Natural killer cell (primary cell): Measurements from ENCODE around the gene SORCS1. TPM values are rescaled to one million over a fixed set of nuclear protein-coding genes. Genes with fewer than 3 reads are reported as not detected.

ENCODE experiments used
- ATAC-seq, 3 donors: fragments of 150-1000 bp in 2 of 3; fragments of 200-7000 bp in 1 of 3; cut with Tn5 transposase; 1 replicate in 1 of 3; 2 replicates in 2 of 3; pipeline ENCODE4 v1.10.0; 2021; ENCODE audit warnings: mild to moderate bottlenecking in 2 of 3, moderate library complexity in 2 of 3
- DNase-seq, 2 donors: peaks; one replicate each; pipeline versions ENCODE4 v3.0.0 to v3.0.0-alpha.2; 2013 to 2021; ENCODE audit warnings: mixed read lengths in 1 of 2
- H3K27ac ChIP-seq: one replicate; pipeline ENCODE4 v1.5.1; 2013; ENCODE audit warnings: mild to moderate bottlenecking, low read length
- H3K27me3 ChIP-seq: one replicate; pipeline ENCODE4 v1.6.1; 2013; ENCODE audit warnings: low read length; ENCODE audit not compliant: control insufficient read depth, insufficient read depth
- H3K36me3 ChIP-seq: one replicate; pipeline ENCODE4 v1.6.1; 2013; ENCODE audit warnings: low read length; ENCODE audit not compliant: control insufficient read depth, insufficient read depth
- H3K4me1 ChIP-seq: one replicate; pipeline ENCODE4 v1.6.1; 2013; ENCODE audit warnings: low read length; ENCODE audit not compliant: control insufficient read depth, insufficient read depth
- H3K4me3 ChIP-seq: one replicate; pipeline ENCODE4 v1.5.1; 2013; ENCODE audit warnings: low read length
- H3K9me3 ChIP-seq: one replicate; pipeline ENCODE4 v1.6.1; 2013; ENCODE audit warnings: low read length; ENCODE audit not compliant: control insufficient read depth, insufficient read depth
- H3K27ac Mint-ChIP-seq, 2 donors: one replicate each; pipeline ENCODE4 v1.8.0; 2022; ENCODE audit warnings: mild to moderate bottlenecking in 2 of 2, mixed read lengths in 2 of 2, moderate library complexity in 1 of 2
- H3K27me3 Mint-ChIP-seq, 2 donors: one replicate each; pipeline ENCODE4 v1.8.0; 2022; ENCODE audit warnings: low read depth in 2 of 2, mixed read lengths in 2 of 2
- H3K36me3 Mint-ChIP-seq: one replicate; pipeline ENCODE4 v1.8.0; 2022; ENCODE audit warnings: mixed read lengths
- H3K4me1 Mint-ChIP-seq, 2 donors: one replicate each; pipeline ENCODE4 v1.8.0; 2022; ENCODE audit warnings: mixed read lengths in 2 of 2
- H3K4me3 Mint-ChIP-seq: one replicate; pipeline ENCODE4 v1.8.0; 2022; ENCODE audit warnings: mild to moderate bottlenecking, moderate library complexity, mixed read lengths
- H3K9me3 Mint-ChIP-seq, 2 donors: one replicate each; pipeline ENCODE4 v1.8.0; 2022; ENCODE audit warnings: mixed read lengths in 2 of 2
- WGBS: methylation state at CpG from one replicate; pipeline ENCODE4 v1.1.7; 2013; ENCODE audit warnings: missing lambda C conversion rate; ENCODE audit not compliant: insufficient coverage; 5-methylcytosine and 5-hydroxymethylcytosine counted together
- intact Hi-C: fragments of 100-400 bp; cut with micrococcal nuclease; formaldehyde crosslinking; loops from one replicate; pipeline ENCODE4 v1.14.2; 2022
- total RNA-seq, 4 donors: library from RNA; stranded (reverse); fragments of 120-200 nt in 1 of 4; gene quantifications; one replicate each; pipeline versions ENCODE4 v1.2.3 to v1.2.4, GENCODE V29; 2013 to 2022
- TF ChIP-seq, protein P1 (sequence below): fragments of 200-600 bp; IDR thresholded peaks from one replicate; pipeline ENCODE4 v1.8.0; 2022; ENCODE audit warnings: antibody characterized with exemption

Gene SORCS1
- total RNA-seq, 3 donors from 2014 or later (not counting 1 experiment from before 2014, with no cell fraction given), result not detected

DNA sequence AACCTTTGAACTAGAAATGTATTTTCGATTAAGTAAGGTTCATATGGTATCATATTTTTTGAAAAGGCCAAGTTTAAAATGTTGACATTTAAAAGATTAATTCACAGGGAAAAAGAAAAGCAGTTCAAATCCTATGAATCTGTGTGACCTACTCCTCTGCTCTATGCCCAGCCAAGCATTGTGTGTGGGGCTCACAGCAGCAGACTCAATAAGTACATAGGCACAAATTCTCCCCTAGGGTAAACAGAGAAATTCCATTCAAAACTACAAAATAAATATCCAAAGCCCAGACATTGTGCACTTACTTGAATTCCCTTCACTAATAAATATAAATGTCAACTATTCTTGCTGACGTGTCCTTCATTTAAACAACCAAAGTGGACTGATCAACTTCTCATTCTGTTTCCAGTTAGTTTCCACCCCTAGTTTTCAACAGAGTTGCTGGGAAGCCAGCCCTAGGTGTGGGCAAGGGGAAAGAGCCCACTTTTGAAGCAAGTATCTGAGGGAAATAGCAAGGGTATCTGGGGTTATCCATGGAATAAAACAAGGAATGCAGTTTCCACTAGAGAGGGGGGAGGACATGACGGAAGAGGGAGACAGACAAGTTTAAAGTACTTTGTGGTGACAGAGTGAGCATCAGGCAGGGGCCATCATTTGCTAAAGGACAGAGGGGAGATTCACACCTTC lies 533.3 kb downstream of the SORCS1 start:
- H3K36me3 Mint-ChIP-seq, result no peaks in the 10 kb centered on the region
- no peaks in the 10 kb centered on the region for H3K27me3 Mint-ChIP-seq
- H3K27me3 ChIP-seq, result no peaks in the 10 kb centered on the region
- intact Hi-C loops, result no loop called here
- no peaks in the 10 kb centered on the region for H3K4me1 Mint-ChIP-seq
- no peak overlapping the region for H3K4me3 ChIP-seq
- ATAC-seq (no peak), DNase-seq (no peak)
- WGBS, result 86% methylated on average over 3 of the region's 3 CpGs
- no peak overlapping the region for H3K27ac ChIP-seq
- H3K27ac Mint-ChIP-seq, result no peak overlapping the region
- H3K4me3 Mint-ChIP-seq, result no peak overlapping the region
- H3K4me1 ChIP-seq, result no peaks in the 10 kb centered on the region
- H3K9me3 Mint-ChIP-seq, result peaks cover 0 to 4% of the 10 kb centered on the region in 2 donors
- TF ChIP-seq, protein P1, sequence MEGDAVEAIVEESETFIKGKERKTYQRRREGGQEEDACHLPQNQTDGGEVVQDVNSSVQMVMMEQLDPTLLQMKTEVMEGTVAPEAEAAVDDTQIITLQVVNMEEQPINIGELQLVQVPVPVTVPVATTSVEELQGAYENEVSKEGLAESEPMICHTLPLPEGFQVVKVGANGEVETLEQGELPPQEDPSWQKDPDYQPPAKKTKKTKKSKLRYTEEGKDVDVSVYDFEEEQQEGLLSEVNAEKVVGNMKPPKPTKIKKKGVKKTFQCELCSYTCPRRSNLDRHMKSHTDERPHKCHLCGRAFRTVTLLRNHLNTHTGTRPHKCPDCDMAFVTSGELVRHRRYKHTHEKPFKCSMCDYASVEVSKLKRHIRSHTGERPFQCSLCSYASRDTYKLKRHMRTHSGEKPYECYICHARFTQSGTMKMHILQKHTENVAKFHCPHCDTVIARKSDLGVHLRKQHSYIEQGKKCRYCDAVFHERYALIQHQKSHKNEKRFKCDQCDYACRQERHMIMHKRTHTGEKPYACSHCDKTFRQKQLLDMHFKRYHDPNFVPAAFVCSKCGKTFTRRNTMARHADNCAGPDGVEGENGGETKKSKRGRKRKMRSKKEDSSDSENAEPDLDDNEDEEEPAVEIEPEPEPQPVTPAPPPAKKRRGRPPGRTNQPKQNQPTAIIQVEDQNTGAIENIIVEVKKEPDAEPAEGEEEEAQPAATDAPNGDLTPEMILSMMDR, result no peak
- H3K9me3 ChIP-seq, result no peaks in the 10 kb centered on the region
- no peaks in the 10 kb centered on the region for H3K36me3 ChIP-seq

DNA sequence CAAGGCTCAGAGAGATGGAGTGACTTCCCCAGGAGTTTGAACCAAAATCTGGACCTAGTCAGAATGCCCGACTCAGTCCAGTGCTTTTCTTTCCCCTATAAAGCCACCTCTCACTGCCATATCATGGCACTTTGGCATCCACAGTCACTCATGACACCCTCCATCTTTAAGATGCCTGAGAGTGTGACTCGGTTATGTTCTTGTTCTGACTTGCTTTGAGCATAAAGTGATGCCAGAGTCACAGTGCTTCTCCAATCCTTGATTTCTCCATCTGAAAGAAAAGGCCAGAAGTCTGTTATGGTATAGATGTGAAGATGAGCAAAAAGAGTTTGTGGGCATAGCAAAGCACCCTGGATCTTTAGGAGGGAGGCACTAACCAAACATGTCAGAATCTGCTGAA lies 538.1 kb downstream of the SORCS1 start:
- DNase-seq (no peak), ATAC-seq (no peak)
- Histone ChIP-seq H3K9me3 (no peaks in the 10 kb centered on the region), H3K27ac (no peak overlapping the region), H3K36me3 (no peaks in the 10 kb centered on the region), H3K4me1 (no peaks in the 10 kb centered on the region), H3K4me3 (no peak overlapping the region), H3K27me3 (no peaks in the 10 kb centered on the region)
- TF ChIP-seq, protein P1, result no peak
- H3K27ac Mint-ChIP-seq, result no peak overlapping the region
- no peaks in the 10 kb centered on the region for H3K9me3 Mint-ChIP-seq
- H3K27me3 Mint-ChIP-seq, result no peaks in the 10 kb centered on the region
- no peaks in the 10 kb centered on the region for H3K4me1 Mint-ChIP-seq
- intact Hi-C loops, result no loop called here
- 87% methylated on average over 2 of the region's 2 CpGs for WGBS
- no peak overlapping the region for H3K4me3 Mint-ChIP-seq
- no peaks in the 10 kb centered on the region for H3K36me3 Mint-ChIP-seq

DNA sequence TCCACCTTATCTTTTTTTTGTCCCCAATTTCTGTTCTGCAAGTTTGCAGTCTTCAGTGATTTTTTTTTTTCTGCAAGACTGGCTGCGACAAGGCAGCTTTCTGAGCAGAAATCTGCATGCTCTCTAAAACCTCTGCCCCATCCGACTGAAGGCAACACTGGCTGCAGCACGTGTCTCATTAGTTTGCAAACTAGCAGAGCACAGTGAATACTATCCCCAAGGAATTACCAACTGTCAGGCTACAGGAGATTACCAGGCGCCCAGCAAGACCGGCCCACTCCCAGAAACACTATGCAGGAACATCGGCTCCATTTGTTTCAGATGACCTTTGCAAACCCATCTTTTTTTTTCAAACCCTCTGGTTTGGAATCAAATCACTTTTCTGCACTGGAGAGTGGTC lies 538.8 kb downstream of the SORCS1 start:
- ATAC-seq, result no peak
- Histone ChIP-seq H3K27ac (no peak overlapping the region), H3K4me3 (no peak overlapping the region), H3K9me3 (no peaks in the 10 kb centered on the region), H3K4me1 (no peaks in the 10 kb centered on the region), H3K36me3 (no peaks in the 10 kb centered on the region), H3K27me3 (no peaks in the 10 kb centered on the region)
- H3K4me3 Mint-ChIP-seq, result no peak overlapping the region
- H3K27me3 Mint-ChIP-seq, result no peaks in the 10 kb centered on the region
- no peak for DNase-seq
- intact Hi-C loops, result no loop called here
- no peaks in the 10 kb centered on the region for H3K4me1 Mint-ChIP-seq
- 79% methylated on average over 6 of the region's 6 CpGs for WGBS
- TF ChIP-seq, protein P1, result no peak
- no peak overlapping the region for H3K27ac Mint-ChIP-seq
- no peaks in the 10 kb centered on the region for H3K36me3 Mint-ChIP-seq
- H3K9me3 Mint-ChIP-seq, result no peaks in the 10 kb centered on the region

DNA sequence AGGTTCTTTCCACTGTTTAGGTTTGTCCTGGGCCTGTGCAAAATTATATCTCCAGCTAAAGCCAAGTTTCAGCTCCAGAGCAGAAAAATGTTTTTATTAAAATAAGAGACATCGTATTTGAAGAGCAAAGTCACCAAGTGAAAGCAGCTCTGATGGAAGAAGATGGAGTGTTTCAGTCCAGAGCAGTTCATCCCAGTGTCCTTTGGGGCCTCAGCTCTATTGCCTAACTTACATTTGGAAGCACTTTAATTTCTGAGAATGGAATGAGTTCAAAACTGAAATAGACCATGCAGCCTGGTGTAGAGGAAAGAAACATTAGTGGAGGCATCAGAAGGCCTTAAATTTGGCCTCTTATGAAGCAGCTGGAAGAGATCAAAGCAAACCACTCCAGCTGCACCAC lies 545.2 kb downstream of the SORCS1 start:
- H3K36me3 ChIP-seq, result no peaks in the 10 kb centered on the region
- H3K27ac Mint-ChIP-seq, result no peak overlapping the region
- 90% methylated on average over 1 of the region's 1 CpG for WGBS

More for the DNA sequence above, 545.2 kb downstream of the SORCS1 start:
- Histone ChIP-seq H3K9me3 (no peaks in the 10 kb centered on the region), H3K27ac (no peak overlapping the region), H3K4me3 (no peak overlapping the region), H3K27me3 (no peaks in the 10 kb centered on the region), H3K4me1 (no peaks in the 10 kb centered on the region)
- intact Hi-C loops, result no loop called here
- no peaks in the 10 kb centered on the region for H3K36me3 Mint-ChIP-seq
- DNase-seq, result no peak
- no peaks in the 10 kb centered on the region for H3K9me3 Mint-ChIP-seq
- no peaks in the 10 kb centered on the region for H3K4me1 Mint-ChIP-seq
- no peak overlapping the region for H3K4me3 Mint-ChIP-seq
- TF ChIP-seq, protein P1, result no peak
- no peak for ATAC-seq
- no peaks in the 10 kb centered on the region for H3K27me3 Mint-ChIP-seq
